Right lobe of liver (tissue), 4 donors: Measurements from ENCODE around the gene EML4.

Experiments
- POLR2A ChIP-seq: fragments of 450-650 bp; IDR thresholded peaks from one replicate; pipeline ENCODE4 v1.6.1; 2017; ENCODE audit warnings: antibody characterized with exemption, mild to moderate bottlenecking
- TF ChIP-seq, protein P1 (sequence below), 4 donors: fragments of 200-600 bp in 3 of 4; fragments of 450-650 bp in 1 of 4; IDR thresholded peaks; one replicate each; pipeline versions ENCODE4 v1.5.1 to v1.8.0; 2016 to 2022; ENCODE audit warnings: antibody characterized with exemption in 4 of 4, mild to moderate bottlenecking in 2 of 4
- donor health status: DM: no; HTN: no; CAD: no.
- donor health status: DM: no; HTN: no; CAD: no.
- donor health status: DM: no; HTN: yes; CAD: no.

DNA sequence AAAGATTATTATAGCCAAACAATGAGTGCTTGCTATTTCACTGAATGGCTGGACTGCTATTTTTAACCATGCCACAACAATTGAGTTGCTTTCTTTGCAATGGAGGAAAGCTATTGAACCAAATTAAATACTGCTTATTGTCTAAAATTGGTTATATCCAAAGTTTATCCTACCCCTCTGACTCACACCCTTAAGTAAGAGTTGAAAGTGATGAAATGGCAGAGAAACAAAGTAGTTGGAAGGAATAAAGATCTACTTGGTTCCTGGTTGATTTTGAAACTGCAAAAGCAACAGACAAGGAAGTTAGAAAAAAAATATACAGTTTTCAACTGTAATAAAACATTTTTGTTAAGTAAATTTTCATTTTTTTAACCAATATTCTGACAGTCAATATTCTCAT, 47.5 kb downstream of the EML4 start:
- TF ChIP-seq, protein P1, sequence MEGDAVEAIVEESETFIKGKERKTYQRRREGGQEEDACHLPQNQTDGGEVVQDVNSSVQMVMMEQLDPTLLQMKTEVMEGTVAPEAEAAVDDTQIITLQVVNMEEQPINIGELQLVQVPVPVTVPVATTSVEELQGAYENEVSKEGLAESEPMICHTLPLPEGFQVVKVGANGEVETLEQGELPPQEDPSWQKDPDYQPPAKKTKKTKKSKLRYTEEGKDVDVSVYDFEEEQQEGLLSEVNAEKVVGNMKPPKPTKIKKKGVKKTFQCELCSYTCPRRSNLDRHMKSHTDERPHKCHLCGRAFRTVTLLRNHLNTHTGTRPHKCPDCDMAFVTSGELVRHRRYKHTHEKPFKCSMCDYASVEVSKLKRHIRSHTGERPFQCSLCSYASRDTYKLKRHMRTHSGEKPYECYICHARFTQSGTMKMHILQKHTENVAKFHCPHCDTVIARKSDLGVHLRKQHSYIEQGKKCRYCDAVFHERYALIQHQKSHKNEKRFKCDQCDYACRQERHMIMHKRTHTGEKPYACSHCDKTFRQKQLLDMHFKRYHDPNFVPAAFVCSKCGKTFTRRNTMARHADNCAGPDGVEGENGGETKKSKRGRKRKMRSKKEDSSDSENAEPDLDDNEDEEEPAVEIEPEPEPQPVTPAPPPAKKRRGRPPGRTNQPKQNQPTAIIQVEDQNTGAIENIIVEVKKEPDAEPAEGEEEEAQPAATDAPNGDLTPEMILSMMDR (IDR thresholded peaks at IDR 0.05) = no peak
- TF ChIP-seq POLR2A = no peak
